Vagina (tissue), 2 donors: ENCODE results near the gene FOXS1.

ENCODE experiments used
- CTCF ChIP-seq, 3 experiments: fragments of 450-650 bp in 2 of 3; fragments of 200-600 bp in 1 of 3; sonication (generic) in 1 of 3; IDR thresholded peaks; one replicate each; pipeline ENCODE4 v1.5.1; 2017 to 2019; ENCODE audit warnings: antibody characterized with exemption in 3 of 3, mild to moderate bottlenecking in 2 of 3, moderate library complexity in 2 of 3
- POLR2A ChIP-seq, 2 donors: fragments of 450-650 bp; IDR thresholded peaks; one replicate each; pipeline ENCODE4 v1.6.1; 2017; ENCODE audit warnings: antibody characterized with exemption in 2 of 2, mild to moderate bottlenecking in 2 of 2, moderate library complexity in 2 of 2

GRCh38 chr20:31809661-31810060 lies 35.7 kb downstream of the FOXS1 start:
- TF ChIP-seq POLR2A (IDR thresholded peaks at IDR 0.05) (no peak), CTCF (IDR thresholded peaks at IDR 0.05) (no peak)
